Measurements from ENCODE around the gene GATAD2A.

DNA sequence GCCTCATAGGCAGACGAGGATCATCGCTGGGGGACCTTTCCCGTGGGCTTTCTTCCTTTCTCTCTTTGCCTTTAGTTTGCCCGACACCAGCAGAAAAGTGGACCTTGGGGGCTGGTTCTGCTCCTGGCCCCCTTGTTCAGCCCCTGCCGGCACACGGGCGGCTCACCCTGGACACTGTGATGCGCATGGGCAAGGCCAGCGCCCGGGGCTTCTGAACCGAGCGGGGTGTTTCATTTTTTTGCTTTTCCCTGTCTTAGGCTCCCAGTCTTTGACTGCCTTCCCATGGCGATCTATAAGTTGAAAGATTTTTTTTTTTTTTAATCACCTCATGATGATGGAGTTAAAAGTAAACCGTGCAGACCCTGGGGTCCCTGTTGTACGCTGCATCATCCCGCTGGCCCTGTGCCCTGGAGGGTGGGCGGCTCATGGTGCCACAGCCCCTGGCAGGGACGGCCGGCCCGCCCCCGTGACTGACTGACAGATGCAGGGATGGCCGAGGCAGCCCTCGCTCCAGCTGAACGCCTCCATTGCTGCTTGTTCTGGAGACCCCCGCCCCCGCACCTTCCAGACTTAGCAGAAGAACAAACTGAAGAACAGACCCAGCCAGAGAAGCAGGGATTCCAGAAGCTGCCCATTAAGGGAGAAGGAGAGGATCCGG, 100.3 kb downstream of the GATAD2A start:
- TF ChIP-seq, protein P1, sequence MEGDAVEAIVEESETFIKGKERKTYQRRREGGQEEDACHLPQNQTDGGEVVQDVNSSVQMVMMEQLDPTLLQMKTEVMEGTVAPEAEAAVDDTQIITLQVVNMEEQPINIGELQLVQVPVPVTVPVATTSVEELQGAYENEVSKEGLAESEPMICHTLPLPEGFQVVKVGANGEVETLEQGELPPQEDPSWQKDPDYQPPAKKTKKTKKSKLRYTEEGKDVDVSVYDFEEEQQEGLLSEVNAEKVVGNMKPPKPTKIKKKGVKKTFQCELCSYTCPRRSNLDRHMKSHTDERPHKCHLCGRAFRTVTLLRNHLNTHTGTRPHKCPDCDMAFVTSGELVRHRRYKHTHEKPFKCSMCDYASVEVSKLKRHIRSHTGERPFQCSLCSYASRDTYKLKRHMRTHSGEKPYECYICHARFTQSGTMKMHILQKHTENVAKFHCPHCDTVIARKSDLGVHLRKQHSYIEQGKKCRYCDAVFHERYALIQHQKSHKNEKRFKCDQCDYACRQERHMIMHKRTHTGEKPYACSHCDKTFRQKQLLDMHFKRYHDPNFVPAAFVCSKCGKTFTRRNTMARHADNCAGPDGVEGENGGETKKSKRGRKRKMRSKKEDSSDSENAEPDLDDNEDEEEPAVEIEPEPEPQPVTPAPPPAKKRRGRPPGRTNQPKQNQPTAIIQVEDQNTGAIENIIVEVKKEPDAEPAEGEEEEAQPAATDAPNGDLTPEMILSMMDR (IDR thresholded peaks at IDR 0.05) = no peak
- TF ChIP-seq POLR2A (IDR thresholded peaks at IDR 0.05; ENCODE audit: low read depth) = no peak

Measured in esophagus muscularis mucosa (tissue), 3 donors.